ENCODE data around the gene TTLL1. TPM values are rescaled to one million over a fixed set of nuclear protein-coding genes. Genes with fewer than 3 reads are reported as not detected.

TTLL1 gene
- polyA plus RNA-seq, 1 donor (not counting 4 experiments of a cell fraction or from before 2014, with no cell fraction given), result 3.5 TPM

DNA sequence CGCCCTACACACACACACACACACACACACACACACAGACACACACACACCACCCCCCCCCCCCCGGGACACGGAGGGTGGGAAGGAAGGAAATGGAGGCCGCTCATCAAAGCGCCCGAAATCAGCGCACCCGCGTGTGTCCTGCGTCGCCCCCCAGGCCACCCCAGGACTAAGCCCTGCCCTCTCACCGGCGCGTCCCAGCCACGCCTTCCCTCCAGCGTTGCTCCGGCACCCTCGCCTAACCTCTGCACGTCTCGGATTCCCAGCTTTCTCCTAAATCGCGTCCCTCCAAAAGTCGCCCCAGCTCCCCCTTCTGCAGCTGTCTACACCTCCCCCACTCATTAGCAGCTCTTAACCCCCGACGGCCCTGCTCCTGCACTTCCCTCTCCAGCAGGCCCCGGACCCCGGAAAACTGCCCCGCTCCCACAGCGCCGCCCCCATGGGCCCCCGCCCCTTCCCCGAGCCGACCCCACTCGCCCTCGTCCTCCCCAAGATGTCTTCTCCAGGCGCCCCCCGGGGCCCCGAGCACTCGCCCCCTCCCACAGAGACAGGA, 74.8 kb downstream of the TTLL1 start:
- Histone ChIP-seq H3K9me3 (ENCODE audit: control insufficient read depth, low read depth, low read length) (no peaks in the 10 kb centered on the region), H3K27ac (ENCODE audit: control insufficient read depth, insufficient read depth, low read length) (peak overlapping the region; percentile 66), H2AFZ (ENCODE audit: control insufficient read depth, low read length) (peak overlapping the region; percentile 56), H3K9me1 (ENCODE audit: control insufficient read depth, extremely low read depth, insufficient read depth, low read length) (no peaks in the 10 kb centered on the region), H3K79me2 (ENCODE audit: control insufficient read depth, insufficient read depth, low read length) (peaks cover 53% of the 10 kb centered on the region), H3K27me3 (ENCODE audit: control insufficient read depth, extremely low read depth, insufficient read depth, low read length) (no peaks in the 10 kb centered on the region), H3K4me2 (ENCODE audit: control insufficient read depth, extremely low read depth, insufficient read depth, low read depth, low read length) (peak overlapping the region; percentile 92), H3K9ac (ENCODE audit: control insufficient read depth, extremely low read depth, insufficient read depth, low read length) (peak overlapping the region; percentile 83), H3K4me3 (ENCODE audit: control insufficient read depth in 2 of 3, extremely low read depth in 1 of 3, insufficient read depth in 2 of 3, low read depth in 1 of 3, low read length in 3 of 3) (peak overlapping the region; percentile 82 to 84 (median 83)), H4K20me1 (ENCODE audit: control insufficient read depth, extremely low read depth, insufficient read depth, low read length) (peaks cover 6% of the 10 kb centered on the region), H3K36me3 (ENCODE audit: control insufficient read depth in 2 of 2, extremely low read depth in 1 of 2, insufficient read depth in 2 of 2, low read length in 2 of 2) (no peaks in the 10 kb centered on the region), H3K4me1 (ENCODE audit: control insufficient read depth, extremely low read depth, insufficient read depth, low read length) (peaks cover 26% of the 10 kb centered on the region)
- TF ChIP-seq, protein P1, sequence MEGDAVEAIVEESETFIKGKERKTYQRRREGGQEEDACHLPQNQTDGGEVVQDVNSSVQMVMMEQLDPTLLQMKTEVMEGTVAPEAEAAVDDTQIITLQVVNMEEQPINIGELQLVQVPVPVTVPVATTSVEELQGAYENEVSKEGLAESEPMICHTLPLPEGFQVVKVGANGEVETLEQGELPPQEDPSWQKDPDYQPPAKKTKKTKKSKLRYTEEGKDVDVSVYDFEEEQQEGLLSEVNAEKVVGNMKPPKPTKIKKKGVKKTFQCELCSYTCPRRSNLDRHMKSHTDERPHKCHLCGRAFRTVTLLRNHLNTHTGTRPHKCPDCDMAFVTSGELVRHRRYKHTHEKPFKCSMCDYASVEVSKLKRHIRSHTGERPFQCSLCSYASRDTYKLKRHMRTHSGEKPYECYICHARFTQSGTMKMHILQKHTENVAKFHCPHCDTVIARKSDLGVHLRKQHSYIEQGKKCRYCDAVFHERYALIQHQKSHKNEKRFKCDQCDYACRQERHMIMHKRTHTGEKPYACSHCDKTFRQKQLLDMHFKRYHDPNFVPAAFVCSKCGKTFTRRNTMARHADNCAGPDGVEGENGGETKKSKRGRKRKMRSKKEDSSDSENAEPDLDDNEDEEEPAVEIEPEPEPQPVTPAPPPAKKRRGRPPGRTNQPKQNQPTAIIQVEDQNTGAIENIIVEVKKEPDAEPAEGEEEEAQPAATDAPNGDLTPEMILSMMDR (optimal IDR thresholded peaks at IDR 0.05 in 1 of 3, IDR thresholded peaks at IDR 0.05 in 1 of 3, conservative IDR thresholded peaks at IDR 0.05 in 1 of 3; ENCODE audit: extremely low read depth in 1 of 3, insufficient read depth in 2 of 3, low read length in 3 of 3), result no peak
- no peak for TF ChIP-seq EZH2 (IDR thresholded peaks at IDR 0.05; ENCODE audit: low read length)
- DNase-seq (ENCODE audit: low read depth, low spot score), result no peak
- FAIRE-seq, result no peak
- dilution Hi-C loops (cut with MboI; ENCODE audit: extremely low pct_ligation_motif_present, low sequenced_read_pairs), result no loop called here

DNA sequence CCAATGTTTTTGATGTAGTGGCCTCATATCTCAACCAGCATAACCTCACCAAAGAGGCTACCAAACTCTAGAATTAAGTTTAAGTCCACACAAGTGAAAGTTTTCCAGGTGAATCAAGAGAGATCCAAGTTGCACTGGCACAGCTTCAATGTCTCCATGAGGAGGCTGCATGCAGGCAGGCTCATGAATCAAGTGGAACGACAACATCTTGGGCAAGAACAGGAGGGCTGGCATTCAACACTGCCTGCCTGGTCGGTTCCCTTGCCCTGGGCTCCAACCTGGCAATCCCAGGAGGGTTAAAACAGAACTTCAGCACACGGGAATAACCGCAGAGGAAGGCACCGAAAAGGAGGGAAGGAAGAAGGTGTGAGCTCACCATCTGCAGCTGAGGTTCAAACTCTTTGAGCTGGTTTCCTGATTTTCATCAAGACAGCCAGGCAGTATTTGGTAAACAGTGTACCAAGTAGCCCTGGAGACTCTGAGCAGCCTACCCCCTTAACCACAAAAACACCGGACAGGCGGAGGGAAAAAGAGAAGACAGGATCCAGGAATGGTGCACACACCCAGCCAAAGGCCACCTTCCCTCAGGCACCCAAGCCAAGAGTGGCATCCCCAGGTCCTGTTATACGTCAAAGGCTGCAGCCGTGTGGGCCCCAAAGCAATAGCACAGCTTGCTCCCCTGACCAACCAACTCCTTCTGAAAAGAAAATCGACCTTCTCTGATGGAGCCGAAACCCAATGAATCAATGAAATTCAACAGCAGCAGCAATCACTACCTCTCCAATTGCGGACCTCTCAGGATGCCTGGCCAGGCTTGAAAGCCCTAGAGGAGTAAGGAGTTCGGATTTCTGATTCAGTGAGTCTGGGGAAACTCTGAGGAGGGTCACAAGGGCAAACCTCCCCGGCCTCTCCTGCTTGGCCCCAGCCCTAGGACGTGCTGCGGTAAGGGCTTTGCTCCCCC, 75.6 kb downstream of the TTLL1 start:
- peak; percentile 46 for FAIRE-seq
- TF ChIP-seq EZH2 (IDR thresholded peaks at IDR 0.05; ENCODE audit: low read length), result no peak
- TF ChIP-seq, protein P1 (optimal IDR thresholded peaks at IDR 0.05 in 1 of 3, IDR thresholded peaks at IDR 0.05 in 1 of 3, conservative IDR thresholded peaks at IDR 0.05 in 1 of 3; ENCODE audit: extremely low read depth in 1 of 3, insufficient read depth in 2 of 3, low read length in 3 of 3), result no peak
- H4K20me1 ChIP-seq (ENCODE audit: control insufficient read depth, extremely low read depth, insufficient read depth, low read length), result peaks cover 6% of the 10 kb centered on the region
- no peak for DNase-seq (ENCODE audit: low read depth, low spot score)
- H3K4me2 ChIP-seq (ENCODE audit: control insufficient read depth, extremely low read depth, insufficient read depth, low read depth, low read length), result peak overlapping the region; percentile 92
- H3K79me2 ChIP-seq (ENCODE audit: control insufficient read depth, insufficient read depth, low read length), result peaks cover 61% of the 10 kb centered on the region
- H3K9ac ChIP-seq (ENCODE audit: control insufficient read depth, extremely low read depth, insufficient read depth, low read length), result peak overlapping the region; percentile 83
- H3K27me3 ChIP-seq (ENCODE audit: control insufficient read depth, extremely low read depth, insufficient read depth, low read length), result no peaks in the 10 kb centered on the region
- H3K27ac ChIP-seq (ENCODE audit: control insufficient read depth, insufficient read depth, low read length), result peak overlapping the region; percentile 66
- H3K36me3 ChIP-seq (ENCODE audit: control insufficient read depth in 2 of 2, extremely low read depth in 1 of 2, insufficient read depth in 2 of 2, low read length in 2 of 2), result no peaks in the 10 kb centered on the region
- peaks cover 2% of the 10 kb centered on the region for H3K9me1 ChIP-seq (ENCODE audit: control insufficient read depth, extremely low read depth, insufficient read depth, low read length)
- dilution Hi-C loops (cut with MboI; ENCODE audit: extremely low pct_ligation_motif_present, low sequenced_read_pairs), result no loop called here
- H3K9me3 ChIP-seq (ENCODE audit: control insufficient read depth, low read depth, low read length), result no peaks in the 10 kb centered on the region
- H2AFZ ChIP-seq (ENCODE audit: control insufficient read depth, low read length), result no peak overlapping the region
- peaks cover 20% of the 10 kb centered on the region for H3K4me1 ChIP-seq (ENCODE audit: control insufficient read depth, extremely low read depth, insufficient read depth, low read length)
- peak overlapping the region; percentile 82 to 84 (median 83) for H3K4me3 ChIP-seq (ENCODE audit: control insufficient read depth in 2 of 3, extremely low read depth in 1 of 3, insufficient read depth in 2 of 3, low read depth in 1 of 3, low read length in 3 of 3)
